HG03469 (cell line): ENCODE results near the gene PAK1IP1.
"Not testable (repeated sequence)": the region's sequence is repeated elsewhere in the genome, so short reads cannot be mapped to it uniquely, and the experiment has no call there.

ENCODE experiments used
- ATAC-seq: cut with Tn5 transposase; IDR thresholded peaks from one replicate; pipeline ENCODE4 v1.9.1; 2021; ENCODE audit warnings: mild to moderate bottlenecking, moderate library complexity, moderate number of reproducible peaks; ENCODE audit not compliant: unreplicated experiment

Gene PAK1IP1, protein sequence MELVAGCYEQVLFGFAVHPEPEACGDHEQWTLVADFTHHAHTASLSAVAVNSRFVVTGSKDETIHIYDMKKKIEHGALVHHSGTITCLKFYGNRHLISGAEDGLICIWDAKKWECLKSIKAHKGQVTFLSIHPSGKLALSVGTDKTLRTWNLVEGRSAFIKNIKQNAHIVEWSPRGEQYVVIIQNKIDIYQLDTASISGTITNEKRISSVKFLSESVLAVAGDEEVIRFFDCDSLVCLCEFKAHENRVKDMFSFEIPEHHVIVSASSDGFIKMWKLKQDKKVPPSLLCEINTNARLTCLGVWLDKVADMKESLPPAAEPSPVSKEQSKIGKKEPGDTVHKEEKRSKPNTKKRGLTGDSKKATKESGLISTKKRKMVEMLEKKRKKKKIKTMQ

DNA sequence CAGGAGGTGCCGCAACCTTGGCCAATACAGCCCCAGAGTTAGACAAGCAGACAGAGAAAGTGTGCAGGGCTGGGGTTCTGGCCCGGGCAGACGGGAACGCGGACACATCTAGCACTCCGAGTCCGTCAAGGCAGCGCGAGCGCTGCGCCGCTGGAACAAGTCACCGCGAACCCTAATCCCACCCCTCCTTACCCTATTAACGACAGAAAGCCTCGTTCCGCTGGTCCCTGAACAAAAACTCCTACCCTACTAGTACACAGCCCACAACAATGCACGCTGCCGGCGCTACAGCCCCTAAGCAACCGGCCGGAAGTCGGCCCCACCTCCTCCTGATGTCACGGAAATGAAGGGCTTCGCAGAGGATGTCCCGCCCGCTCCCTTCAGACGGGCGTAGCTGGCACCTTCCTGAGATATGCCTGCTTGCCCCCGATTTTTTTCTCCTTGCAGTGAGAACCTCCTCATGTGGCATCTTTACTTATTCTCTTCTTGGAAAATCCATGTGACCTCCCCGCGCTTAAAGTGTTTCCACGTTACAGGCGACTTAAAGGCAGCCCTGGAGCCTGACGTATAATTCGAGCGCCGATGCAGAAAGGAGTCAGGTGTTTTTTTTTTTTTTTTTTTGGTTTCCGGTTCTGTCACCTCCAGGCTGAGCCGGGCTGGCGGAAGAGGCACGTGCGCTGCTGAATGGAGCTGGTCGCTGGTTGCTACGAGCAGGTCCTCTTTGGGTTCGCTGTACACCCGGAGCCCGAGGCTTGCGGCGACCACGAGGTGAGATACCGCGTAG, at the start of gene PAK1IP1, which contains the start of gene C6orf52:
Gene PAK1IP1, plus strand, starts transcription at position 671 of the 784 bp plus-strand sequence. Its CDS starts 14 bp downstream, at position 685.
Gene C6orf52, minus strand, starts transcription at position 315 of the 784 bp plus-strand sequence. CDS start 7,066 bp downstream, outside the sequence.
- ATAC-seq: peak; percentile 96

DNA sequence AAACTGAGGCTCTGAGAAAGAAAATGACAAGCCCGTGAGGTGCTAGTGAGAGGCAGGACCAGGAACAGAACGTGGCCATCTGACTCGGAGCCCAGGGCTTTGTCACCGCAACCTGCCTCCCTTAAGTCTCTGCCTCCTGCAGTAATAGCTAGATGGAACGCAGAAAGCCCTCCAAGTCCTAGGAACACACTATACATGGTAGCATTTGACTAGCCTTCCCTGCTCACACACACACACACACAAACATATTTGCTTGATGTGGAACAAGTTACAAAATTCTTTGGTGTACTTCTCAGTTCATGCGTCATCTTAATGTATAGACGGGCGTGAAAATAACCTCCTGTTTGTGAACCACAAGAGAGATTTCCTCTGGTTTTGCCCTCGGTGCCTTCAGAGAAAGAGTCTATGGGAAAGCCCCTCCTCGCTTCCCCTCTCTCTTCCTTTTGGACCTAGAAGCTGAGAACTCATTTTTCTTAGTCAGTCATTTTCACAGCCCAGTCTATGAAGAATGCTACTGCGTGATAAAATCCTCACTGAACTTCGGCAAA, 39.2 kb upstream of the PAK1IP1 start:
- no peak for ATAC-seq

DNA sequence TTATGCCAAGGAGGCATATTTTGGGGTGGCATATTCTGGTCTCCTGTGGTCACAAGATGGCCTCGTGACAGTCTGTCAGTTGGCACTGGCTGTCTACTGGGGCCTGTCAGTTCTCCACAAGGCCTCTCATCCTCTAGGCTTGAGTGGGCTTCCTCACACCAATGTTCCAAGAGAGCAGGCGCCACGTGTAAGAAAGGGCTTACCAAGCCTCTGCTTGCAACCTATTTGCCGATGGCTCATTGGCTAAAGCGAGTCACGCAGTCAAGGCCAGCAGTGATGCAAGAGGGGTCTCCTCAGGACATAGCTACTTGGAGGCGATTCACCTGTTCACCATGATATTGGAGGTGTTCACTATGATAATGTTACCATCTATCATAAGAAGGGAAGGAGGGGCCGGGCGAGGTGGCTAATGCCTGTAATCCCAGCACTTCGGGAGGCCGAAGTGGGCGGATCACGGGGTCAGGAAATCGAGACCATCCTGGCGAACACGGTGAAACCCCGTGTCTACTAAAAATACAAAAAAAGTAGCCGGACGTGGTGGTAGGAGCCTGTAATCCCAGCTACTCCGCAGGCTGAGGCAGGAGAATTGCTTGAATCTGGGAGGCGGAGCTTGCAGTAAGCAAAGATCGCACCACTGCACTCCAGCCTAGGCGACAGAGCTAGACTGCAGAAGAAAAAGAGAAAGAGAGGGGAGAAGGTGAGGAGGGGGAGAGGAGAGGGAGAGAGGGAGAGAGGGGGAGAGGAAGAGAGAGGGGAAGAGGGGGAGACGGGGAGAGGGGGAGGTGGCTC, 35.7 kb upstream of the PAK1IP1 start:
- ATAC-seq: no peak

DNA sequence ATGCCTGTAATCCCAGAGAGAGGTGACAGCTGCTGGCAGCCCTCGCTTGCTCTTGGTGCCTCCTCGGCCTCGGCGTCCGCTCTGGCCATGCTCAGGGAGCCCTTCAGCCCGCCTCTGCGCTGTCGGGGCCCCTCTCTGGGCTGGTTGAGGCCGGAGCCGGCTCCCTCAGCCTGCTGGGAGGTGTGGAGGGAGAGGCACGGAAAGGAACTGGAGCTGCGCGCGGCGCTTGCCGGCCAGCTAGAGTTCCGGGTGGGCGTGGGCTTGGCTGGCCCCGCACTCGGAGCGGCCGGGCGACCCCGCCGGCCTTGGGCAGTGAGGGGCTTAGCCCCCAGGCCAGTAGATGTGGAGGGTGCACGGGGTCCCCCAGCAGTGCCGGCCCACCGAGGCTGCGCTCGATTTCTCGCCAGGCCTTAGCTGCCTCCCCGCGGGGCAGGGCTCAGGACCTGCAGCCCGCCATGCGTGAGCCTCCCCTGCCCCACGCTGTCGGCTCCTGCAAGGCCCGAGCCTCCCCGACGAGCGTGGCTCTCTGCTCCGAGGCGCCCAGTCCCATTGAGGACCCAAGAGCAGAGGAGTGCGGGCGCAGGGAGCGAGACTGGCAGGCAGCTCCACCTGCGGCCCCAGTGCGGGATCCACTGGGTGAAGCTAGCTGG, 34.9 kb upstream of the PAK1IP1 start:
- no peak for ATAC-seq

DNA sequence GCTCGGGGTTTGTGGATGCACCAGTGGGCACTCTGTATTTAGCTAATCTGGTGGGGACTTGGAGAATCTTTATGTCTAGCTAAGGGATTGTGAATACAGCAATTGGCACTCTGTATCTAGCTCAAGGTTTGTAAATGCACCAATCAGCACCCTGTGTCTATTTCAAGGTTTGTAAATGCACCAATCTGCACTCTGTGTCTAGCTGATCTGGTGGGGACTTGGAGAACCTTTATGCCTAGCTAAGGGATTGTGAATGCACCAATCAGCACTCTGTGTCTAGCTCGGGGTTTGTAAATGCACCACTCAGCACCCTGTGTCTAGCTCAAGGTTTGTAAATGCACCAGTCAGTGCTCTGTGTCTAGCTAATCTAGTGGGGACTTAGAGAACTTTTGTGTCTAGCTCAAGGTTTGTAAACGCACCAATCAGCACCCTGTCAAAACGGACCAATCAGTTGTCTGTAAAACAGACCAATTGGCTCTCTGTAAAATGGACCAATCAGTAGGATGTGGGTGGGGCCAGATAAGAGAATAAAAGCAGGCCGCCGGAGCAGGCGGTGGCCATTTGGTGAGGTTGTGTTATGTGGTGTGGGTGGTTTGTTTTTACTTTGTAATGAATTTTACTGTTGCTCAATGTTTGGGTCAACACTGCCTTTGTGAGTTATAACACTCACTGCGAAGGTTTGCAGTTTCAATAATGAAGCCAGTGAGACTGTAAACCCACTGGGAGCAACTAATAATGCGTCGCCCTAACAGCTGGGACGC, 34.2 kb upstream of the PAK1IP1 start:
- not testable (repeated sequence) for ATAC-seq

DNA sequence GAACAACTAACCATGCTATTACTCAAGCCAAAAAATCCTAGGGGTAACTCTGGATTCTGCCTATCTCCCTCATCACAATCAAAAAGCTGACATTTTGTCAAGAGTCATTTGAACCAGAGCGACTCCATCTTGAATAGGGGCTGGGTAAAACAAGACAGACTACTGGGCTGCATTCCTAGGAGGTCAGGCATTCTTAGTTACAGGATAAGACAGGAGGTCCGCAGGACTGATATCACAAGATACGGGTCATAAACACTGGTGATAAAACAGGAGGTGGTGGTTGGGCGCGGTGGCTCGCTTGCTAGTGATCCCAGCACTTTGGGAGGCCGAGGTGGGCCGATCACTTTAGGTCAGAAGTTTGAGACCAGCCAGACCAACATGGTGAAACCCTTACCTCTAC, 32.6 kb upstream of the PAK1IP1 start:
- ATAC-seq: no peak

DNA sequence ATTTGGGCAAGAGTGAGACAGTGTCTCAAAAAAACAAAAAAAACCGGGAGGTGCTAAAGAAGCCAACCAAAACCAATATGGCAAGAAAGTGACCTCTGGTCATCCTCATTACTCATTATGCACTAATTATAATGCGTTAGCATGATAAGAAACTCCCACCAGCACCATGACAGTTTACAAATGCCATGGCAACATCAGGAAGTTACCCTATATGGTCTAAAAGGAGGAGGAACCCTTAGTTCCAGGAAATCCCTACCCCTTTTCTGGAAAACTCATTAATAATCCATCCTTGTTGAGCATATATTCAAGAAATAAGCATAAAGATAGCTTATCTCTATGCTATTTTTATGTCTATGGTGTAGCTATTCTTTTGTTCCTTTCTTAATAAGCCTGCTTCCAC, 32.0 kb upstream of the PAK1IP1 start:
- no peak for ATAC-seq

DNA sequence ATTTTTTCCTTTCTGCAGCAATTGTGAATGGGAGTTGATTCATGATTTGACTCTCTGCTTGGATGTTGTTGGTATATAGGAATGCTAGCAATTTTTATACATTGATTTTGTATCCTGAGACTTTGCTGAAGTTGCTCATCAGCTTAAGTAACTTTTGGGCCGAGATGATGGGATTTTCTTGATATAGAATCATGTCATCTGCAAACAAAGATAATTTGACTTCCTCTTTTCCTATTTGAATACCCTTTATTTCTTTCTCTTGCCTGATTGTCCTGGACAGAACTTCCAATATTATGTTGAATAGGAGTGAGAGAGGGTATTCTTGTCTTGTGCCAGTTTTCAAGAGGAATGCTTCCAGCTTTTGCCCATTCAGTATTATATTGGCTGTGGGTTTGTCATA, 29.2 kb upstream of the PAK1IP1 start:
- ATAC-seq: not testable (repeated sequence)

DNA sequence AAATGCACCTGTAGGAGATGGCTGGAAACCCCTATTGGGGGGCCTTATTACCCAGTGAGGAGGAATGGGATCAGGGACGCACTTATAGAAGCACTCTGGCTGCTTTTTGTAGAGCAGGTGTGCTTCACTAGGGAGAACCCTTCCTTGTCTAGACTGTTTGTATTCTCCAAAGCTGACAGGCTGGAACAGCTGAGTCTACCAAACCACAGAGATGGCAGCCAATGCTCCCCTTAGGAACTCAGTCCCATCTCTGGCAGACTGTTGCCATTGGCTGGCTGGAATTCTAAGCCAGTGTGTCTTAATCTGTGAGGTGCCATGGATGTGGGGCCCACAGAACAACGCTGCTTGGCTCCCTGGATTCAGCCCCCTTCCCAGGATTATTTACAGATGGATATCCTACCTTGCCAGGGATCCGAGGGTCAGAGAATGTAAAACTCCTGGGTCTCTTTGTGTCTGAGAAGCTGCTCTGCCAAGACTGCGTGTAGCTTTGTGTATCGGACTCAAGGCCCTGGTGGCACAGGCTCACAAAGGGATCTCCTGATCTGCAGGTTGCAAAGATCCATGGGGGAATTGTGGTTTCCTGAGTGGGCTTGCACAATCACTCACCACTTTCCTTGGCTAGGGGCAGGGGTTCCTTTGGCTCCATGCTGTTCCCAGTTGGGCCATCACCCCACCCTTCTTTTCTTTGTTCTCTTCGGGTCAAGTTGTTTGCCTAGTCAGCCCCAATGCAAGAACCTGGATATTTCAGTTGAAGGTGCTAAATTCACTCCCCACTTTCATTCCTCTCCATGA, 26.4 kb upstream of the PAK1IP1 start:
- no peak for ATAC-seq

DNA sequence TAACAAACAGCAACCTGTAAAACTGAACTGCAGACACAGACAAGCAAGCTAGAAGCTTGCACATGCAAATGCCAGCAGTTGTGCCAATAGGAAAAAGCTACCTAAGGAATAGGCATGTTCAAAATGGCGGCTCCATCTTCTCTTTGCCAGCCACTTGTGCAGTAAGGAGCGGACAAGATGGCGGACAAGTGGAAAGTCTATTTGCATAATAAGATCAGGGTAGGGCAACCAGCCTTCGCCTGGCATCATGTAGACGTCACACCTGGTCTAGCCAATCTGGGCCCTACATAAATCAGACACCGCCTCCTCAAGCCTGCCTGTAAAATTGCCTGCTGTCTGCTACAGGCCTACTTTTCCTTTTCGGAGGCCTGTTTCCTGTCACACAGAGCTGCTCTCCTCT, 18.4 kb upstream of the PAK1IP1 start:
- no peak for ATAC-seq

DNA sequence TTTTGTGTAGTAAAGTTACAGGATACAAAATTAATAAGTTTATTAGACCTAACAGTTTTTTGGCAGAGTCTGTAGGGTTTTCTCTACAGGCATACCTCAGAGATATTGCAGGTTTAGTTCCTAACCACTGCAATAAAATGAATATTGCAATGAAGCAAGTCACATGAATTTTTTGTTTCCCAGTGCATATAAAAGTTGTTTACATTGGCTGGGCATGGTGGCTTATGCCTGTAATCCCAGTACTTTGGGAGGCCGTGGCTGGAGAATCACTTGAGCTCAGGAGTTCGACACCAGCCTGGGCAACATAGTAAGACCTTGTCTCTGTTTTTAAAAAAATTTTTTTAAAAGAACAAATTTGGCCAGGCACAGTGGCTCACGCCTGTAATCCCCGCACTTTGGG, 16.3 kb upstream of the PAK1IP1 start:
- no peak for ATAC-seq

DNA sequence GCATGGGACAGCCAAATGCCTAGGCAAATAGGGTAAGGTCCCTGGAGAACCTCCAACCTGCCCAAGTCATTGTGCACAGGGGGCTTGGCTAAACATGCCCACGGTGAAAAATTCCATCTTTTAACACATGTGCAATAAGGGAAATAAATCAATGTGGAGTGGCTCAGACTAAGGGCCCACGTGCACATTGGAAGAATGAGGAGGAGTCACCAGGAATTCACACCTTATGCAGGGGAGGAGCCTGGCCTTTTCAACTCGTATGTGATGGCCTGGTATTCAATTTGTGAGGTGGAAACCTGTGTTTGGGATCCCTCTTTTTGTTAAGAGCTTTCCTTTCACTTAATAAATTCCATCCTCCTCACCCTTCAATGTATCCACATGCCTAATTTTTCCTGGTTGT, 13.0 kb upstream of the PAK1IP1 start:
- no peak for ATAC-seq

DNA sequence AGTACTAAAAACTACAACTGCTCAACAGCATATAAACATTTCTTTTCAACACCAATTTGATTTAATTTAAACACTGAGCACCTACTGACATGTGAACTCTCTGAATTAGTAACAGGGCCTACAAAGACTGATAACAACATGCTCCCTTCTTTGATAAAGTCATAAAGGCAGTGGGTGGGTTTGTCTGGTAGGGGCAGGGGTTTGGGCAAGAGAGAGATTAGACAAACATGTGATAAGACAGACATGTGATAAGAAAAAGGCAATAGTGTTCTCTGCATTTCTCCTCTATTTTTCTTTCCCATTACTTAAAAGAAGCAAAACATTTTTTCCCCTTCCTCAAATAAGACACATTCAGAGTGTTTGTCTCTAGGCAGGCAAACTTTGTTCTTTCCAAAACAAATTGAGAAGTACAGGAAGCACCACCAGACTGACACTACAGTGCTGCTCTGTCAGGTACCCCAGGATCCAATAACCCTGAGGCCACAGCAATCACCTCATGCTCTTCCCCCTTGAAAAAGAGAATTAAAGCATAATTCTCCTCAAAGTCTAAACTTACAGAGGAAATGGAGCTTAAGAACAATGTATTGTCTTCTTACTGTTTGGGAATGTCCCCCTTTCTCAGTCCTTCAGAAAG, 12.3 kb upstream of the PAK1IP1 start:
- ATAC-seq: no peak

DNA sequence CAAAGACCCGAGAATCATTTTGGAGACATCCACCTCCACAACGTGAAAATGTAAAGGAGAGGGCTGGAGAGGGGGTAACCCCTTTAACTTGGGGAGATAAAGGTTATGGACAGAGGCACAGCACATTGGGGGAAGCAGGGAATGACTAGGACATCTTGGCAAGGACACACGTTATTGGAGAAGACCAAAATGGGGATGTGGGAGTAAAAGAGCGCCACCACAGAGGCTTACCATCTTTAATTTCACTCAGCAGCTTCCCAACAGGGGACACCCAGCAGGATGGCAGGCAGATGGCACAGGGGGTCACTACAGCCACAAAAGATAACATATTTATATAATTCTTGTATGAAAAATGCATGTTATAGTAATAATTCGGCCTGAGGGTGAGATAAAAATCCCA, 10.2 kb upstream of the PAK1IP1 start:
- ATAC-seq: no peak

DNA sequence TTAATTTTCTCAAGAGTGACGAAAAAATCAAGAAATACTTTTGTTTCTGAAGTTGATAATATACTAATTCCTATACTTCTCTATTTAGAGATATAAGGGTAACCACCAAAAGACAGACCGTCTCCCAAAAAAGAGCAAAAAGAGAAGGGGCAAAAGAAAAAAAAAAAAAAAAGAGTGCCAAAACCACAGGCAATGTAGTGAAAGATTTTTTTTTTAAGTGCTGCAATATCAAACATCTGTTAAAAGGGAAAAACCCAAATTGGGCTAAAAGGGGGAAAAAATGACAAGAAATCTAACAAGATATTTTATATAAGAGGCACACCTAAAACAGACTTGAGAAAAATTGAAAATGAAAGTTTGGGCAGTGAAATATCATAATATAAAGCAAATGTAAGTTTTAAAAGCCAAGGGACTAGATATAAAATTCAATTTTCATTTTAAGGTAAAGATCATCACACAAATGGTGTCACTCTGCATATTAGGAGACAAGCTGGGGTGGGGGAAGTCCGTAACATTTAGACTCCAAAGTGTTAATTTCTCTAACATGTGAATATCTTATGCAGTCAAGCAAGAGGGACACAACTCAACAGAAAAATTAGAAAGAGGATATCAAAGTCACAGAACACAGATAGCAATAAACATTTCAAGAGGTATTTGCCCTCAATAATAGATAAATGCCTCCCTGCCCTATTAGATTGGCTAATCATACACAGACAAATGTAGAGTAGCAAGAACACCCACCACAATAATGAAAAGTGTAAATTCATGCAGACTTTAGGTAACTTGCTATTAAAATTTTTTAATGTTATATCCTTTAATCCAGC, 9.5 kb upstream of the PAK1IP1 start:
- ATAC-seq: no peak

DNA sequence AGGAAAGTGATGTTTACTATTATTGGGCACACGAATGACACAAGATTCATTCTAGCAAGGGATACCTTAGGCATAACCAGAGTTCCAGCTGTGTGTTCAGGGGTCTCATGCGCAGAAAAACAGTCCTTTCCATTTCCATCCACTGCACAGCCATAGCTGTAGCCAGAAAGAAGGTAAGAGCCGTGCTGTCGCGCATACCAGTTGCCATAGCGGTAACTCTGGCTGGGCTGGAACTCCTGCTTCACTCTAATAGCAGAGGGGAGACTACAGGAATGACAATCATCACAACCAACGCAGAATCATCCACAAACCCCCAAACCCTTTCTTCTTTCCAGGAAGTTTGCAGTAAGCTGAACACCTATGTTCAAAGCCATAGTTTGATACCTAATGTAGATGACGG, 7.9 kb upstream of the PAK1IP1 start:
- no peak for ATAC-seq

DNA sequence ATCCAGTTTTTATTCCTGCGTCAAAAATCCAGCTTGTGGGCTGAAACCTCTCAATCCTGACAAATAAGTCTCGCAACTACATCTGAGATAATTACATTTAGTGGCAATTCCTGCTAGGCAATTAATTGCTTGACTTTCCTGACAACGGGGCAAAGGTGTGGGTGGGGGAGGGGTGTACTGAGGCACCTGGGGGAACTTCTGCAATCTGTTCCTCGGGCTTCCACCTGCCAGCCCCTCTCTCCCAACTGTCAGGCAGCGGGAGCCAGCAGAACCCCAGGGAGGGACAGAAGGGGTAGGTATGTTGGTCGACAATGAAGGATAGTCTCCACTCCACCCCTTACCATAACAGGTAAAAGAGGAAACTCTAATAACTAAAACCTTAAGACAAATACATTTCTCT, 7.2 kb upstream of the PAK1IP1 start:
- ATAC-seq: no peak
